Measurements from ENCODE around the gene USP1.

GRCh38 chr1:62438163-62438562, 1.3 kb downstream of the USP1 start:
- TF ChIP-seq EZH2 (IDR thresholded peaks at IDR 0.05): no peak
- TF ChIP-seq POLR2AphosphoS5 (IDR thresholded peaks at IDR 0.05; ENCODE audit: borderline replicate concordance, low read depth, low read length): no peak
- no peak for TF ChIP-seq FOXP2 (optimal IDR thresholded peaks at IDR 0.05; ENCODE audit: control extremely low read depth, extremely low read length, insufficient read depth)

All from SK-N-MC (cell line).